Psoas muscle (tissue), 8 donors: ENCODE data around the gene ATP7B. TPM values are rescaled to one million over a fixed set of nuclear protein-coding genes. Genes with fewer than 3 reads are reported as not detected.

Experiments used
- ATAC-seq, 4 donors: fragments of 200-7000 bp; cut with Tn5 transposase; one replicate each; pipeline ENCODE4 v1.9.1; 2020; ENCODE audit warnings: moderate library complexity in 3 of 4, mild to moderate bottlenecking in 2 of 4
- DNase-seq, 2 donors: peaks; one replicate each; pipeline ENCODE4 v3.0.0-alpha.2; 2020
- H3K27ac ChIP-seq: fragments of 200-600 bp; one replicate; pipeline ENCODE4 v1.8.0; 2022
- H3K27me3 ChIP-seq, 3 donors: fragments of 200-600 bp in 1 of 3; one replicate each; pipeline versions ENCODE4 v1.6.1 to v1.8.0; 2013 to 2022; ENCODE audit warnings: low read length in 2 of 3, mild to moderate bottlenecking in 2 of 3, moderate library complexity in 1 of 3; ENCODE audit not compliant: insufficient read depth in 3 of 3
- H3K36me3 ChIP-seq, 2 donors: fragments of 200-600 bp in 1 of 2; one replicate each; pipeline versions ENCODE4 v1.6.1 to v1.8.0; 2013 to 2022; ENCODE audit warnings: low read depth in 1 of 2, mild to moderate bottlenecking in 1 of 2, moderate library complexity in 1 of 2; ENCODE audit not compliant: insufficient read depth in 1 of 2
- H3K4me1 ChIP-seq: fragments of 200-600 bp; one replicate; pipeline ENCODE4 v1.8.0; 2022
- H3K4me3 ChIP-seq: fragments of 200-600 bp; one replicate; pipeline ENCODE4 v1.8.0; 2022; ENCODE audit warnings: mild to moderate bottlenecking
- H3K9me3 ChIP-seq: fragments of 200-600 bp; one replicate; pipeline ENCODE4 v1.8.0; 2022
- CTCF ChIP-seq: fragments of 200-600 bp; IDR thresholded peaks from one replicate; pipeline ENCODE4 v1.8.0; 2022; ENCODE audit warnings: antibody characterized with exemption
- WGBS, 3 donors: extraction: QIAGEN DNeasy Blood & Tissue Kit; methylation state at CpG; one replicate each; pipeline versions ENCODE4 v1.1.6 to v1.1.7; 2013; 5-methylcytosine and 5-hydroxymethylcytosine counted together
- intact Hi-C, 2 donors: fragments of 100-400 bp; cut with DNase I; formaldehyde crosslinking; loops; one replicate each; pipeline versions ENCODE4 v1.11.0 to v1.14.2; 2022
- polyA plus RNA-seq, 3 donors: library from polyadenylated mRNA; stranded (reverse); fragments of 200-250 nt; gene quantifications; one replicate each; pipeline ENCODE4 v1.2.3, GENCODE V29; 2013
- total RNA-seq, 4 donors: library from RNA; stranded (reverse); fragmentation: NEBNext Ultra II Directional in 2 of 4; extraction: Animal tissue kit (Norgen Biotek cat#: 25700) in 2 of 4; gene quantifications; one replicate each; pipeline versions ENCODE4 v1.2.1 to v1.2.4, GENCODE V29; 2021 to 2023
- donor health status: healthy with polysubstance abuse.
- donor health status: DM: no; HTN: no; CAD: no; lungs with moderate emphysema.
- donor health status: Bipolar disorder and iron deficiency.
- donor health status: healthy.
- donor health status: DM: yes; HTN: yes; CAD: no.
- donor health status: DM: no; HTN: no; CAD: no.
- donor health status: DM: no; HTN: no; CAD: no.
- donor health status: DM: yes; HTN: yes; CAD: no.

ATP7B gene
- total and polyA plus RNA-seq, 7 donors = 0.72 to 3.5 (median 1.3) TPM

GRCh38 chr13:51907040-51907732 is 104.1 kb downstream of the ATP7B start:
- no peak overlapping the region for H3K27ac ChIP-seq
- H3K27me3 ChIP-seq = no peaks in the 10 kb centered on the region
- 78 to 84% (median 78%) methylated on average over 8 of the region's 8 CpGs for WGBS, 3 donors
- ATAC-seq (no peak), DNase-seq (no peak)
- no peaks in the 10 kb centered on the region for H3K36me3 ChIP-seq
- H3K4me1 ChIP-seq = no peaks in the 10 kb centered on the region
- intact Hi-C loops = no loop called here
- no peak for TF ChIP-seq CTCF
- no peaks in the 10 kb centered on the region for H3K9me3 ChIP-seq
- no peak overlapping the region for H3K4me3 ChIP-seq

GRCh38 chr13:51906581-51906980 is 104.7 kb downstream of the ATP7B start:
- H3K36me3 ChIP-seq = no peaks in the 10 kb centered on the region
- ATAC-seq (no peak), DNase-seq (no peak)
- intact Hi-C loops = no loop called here
- 45 to 63% (median 59%) methylated on average over 3 of the region's 3 CpGs for WGBS, 3 donors
- H3K27me3 ChIP-seq = no peaks in the 10 kb centered on the region
- H3K27ac ChIP-seq = no peak overlapping the region
- no peak for TF ChIP-seq CTCF
- H3K4me3 ChIP-seq = no peak overlapping the region
- no peaks in the 10 kb centered on the region for H3K4me1 ChIP-seq
- H3K9me3 ChIP-seq = no peaks in the 10 kb centered on the region

- ATAC-seq (no peak), DNase-seq (no peak)
- Histone ChIP-seq H3K27me3 (no peaks in the 10 kb centered on the region), H3K36me3 (no peaks in the 10 kb centered on the region), H3K9me3 (no peaks in the 10 kb centered on the region), H3K4me1 (no peaks in the 10 kb centered on the region), H3K4me3 (no peak overlapping the region), H3K27ac (no peak overlapping the region)
- TF ChIP-seq CTCF = no peak
- intact Hi-C loops = no loop called here
- WGBS, 3 donors = 82 to 98% (median 95%) methylated on average over 6 of the region's 6 CpGs
These were observed 105.5 kb downstream of the ATP7B start for GRCh38 chr13:51905787-51906186.

- H3K27me3 ChIP-seq = no peaks in the 10 kb centered on the region
- no peak overlapping the region for H3K27ac ChIP-seq
- H3K4me3 ChIP-seq = no peak overlapping the region
- ATAC-seq (no peak), DNase-seq (no peak)
- intact Hi-C loops = no loop called here
- no peak for TF ChIP-seq CTCF
- H3K36me3 ChIP-seq = no peaks in the 10 kb centered on the region
- WGBS, 3 donors = 77 to 89% (median 88%) methylated on average over 4 of the region's 4 CpGs
- no peaks in the 10 kb centered on the region for H3K9me3 ChIP-seq
- H3K4me1 ChIP-seq = no peaks in the 10 kb centered on the region
These were observed 108.5 kb downstream of the ATP7B start for GRCh38 chr13:51902776-51903175.

- H3K4me1 ChIP-seq = no peaks in the 10 kb centered on the region
- intact Hi-C loops = no loop called here
- no peaks in the 10 kb centered on the region for H3K9me3 ChIP-seq
- no peak overlapping the region for H3K27ac ChIP-seq
- ATAC-seq (no peak), DNase-seq (no peak)
- TF ChIP-seq CTCF = no peak
- WGBS, 3 donors = 41 to 49% (median 42%) methylated on average over 1 of the region's 1 CpG
- H3K27me3 ChIP-seq = no peaks in the 10 kb centered on the region
- H3K4me3 ChIP-seq = no peak overlapping the region
- H3K36me3 ChIP-seq = no peaks in the 10 kb centered on the region
These were observed 110.8 kb downstream of the ATP7B start for GRCh38 chr13:51900471-51900870.
